ENCODE data around the gene ANAPC7.

GRCh38 chr12:110337912-110338710 lies 65.4 kb downstream of the ANAPC7 start:
- TF ChIP-seq, protein P1, sequence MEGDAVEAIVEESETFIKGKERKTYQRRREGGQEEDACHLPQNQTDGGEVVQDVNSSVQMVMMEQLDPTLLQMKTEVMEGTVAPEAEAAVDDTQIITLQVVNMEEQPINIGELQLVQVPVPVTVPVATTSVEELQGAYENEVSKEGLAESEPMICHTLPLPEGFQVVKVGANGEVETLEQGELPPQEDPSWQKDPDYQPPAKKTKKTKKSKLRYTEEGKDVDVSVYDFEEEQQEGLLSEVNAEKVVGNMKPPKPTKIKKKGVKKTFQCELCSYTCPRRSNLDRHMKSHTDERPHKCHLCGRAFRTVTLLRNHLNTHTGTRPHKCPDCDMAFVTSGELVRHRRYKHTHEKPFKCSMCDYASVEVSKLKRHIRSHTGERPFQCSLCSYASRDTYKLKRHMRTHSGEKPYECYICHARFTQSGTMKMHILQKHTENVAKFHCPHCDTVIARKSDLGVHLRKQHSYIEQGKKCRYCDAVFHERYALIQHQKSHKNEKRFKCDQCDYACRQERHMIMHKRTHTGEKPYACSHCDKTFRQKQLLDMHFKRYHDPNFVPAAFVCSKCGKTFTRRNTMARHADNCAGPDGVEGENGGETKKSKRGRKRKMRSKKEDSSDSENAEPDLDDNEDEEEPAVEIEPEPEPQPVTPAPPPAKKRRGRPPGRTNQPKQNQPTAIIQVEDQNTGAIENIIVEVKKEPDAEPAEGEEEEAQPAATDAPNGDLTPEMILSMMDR (conservative IDR thresholded peaks at IDR 0.05; ENCODE audit: low read length) = no peak
- no peak for TF ChIP-seq EZH2phosphoT487 (IDR thresholded peaks at IDR 0.05; ENCODE audit: borderline replicate concordance)

Measured in Loucy (cell line).